HG03103 (cell line): Measurements from ENCODE around the gene EPB41L4B.
"Not testable (repeated sequence)": the region's sequence is repeated elsewhere in the genome, so short reads cannot be mapped to it uniquely, and the experiment has no call there.

Source experiments
- ATAC-seq: cut with Tn5 transposase; IDR thresholded peaks from one replicate; pipeline ENCODE4 v1.9.1; 2021; ENCODE audit warnings: low read depth; ENCODE audit not compliant: unreplicated experiment

The EPB41L4B gene

GRCh38 chr9:109133533-109133932, 187.3 kb downstream of the EPB41L4B start:
- ATAC-seq = no peak

- ATAC-seq = no peak
Observed at GRCh38 chr9:109132567-109133021, 188.3 kb downstream of the EPB41L4B start.

- ATAC-seq = no peak
Observed at GRCh38 chr9:109129470-109130197, 191.2 kb downstream of the EPB41L4B start.

- ATAC-seq = not testable (repeated sequence)
Observed at GRCh38 chr9:109126671-109127070, 194.2 kb downstream of the EPB41L4B start.

- ATAC-seq = no peak
Observed at GRCh38 chr9:109124121-109124520, 196.7 kb downstream of the EPB41L4B start.

GRCh38 chr9:109122726-109123621, 197.9 kb downstream of the EPB41L4B start:
- no peak for ATAC-seq
